Right ventricle myocardium inferior (tissue), 1 donor: ENCODE results near the gene GAN. TPM values are rescaled to one million over a fixed set of nuclear protein-coding genes. Genes with fewer than 3 reads are reported as not detected.
A peak's percentile ranks its signal among the peaks of the same experiment; 100 is the strongest.
"Not testable (repeated sequence)": the region's sequence is repeated elsewhere in the genome, so short reads cannot be mapped to it uniquely, and the experiment has no call there.

Experiments
- ATAC-seq: fragments of 200-7000 bp; cut with Tn5 transposase; one replicate; pipeline ENCODE4 v1.9.1; 2020; ENCODE audit warnings: mild to moderate bottlenecking, moderate library complexity
- DNase-seq: peaks from one replicate; pipeline ENCODE4 v3.0.0; 2021; ENCODE audit errors: missing footprints
- intact Hi-C: fragments of 100-400 bp; cut with DNase I; formaldehyde crosslinking; loops from one replicate; pipeline ENCODE4 v1.11.0; 2022
- total RNA-seq: library from RNA; stranded (reverse); fragmentation: NEBNext Ultra II Directional; extraction: Animal tissue kit (Norgen Biotek cat#: 25700); gene quantifications from one replicate; pipeline ENCODE4 v1.2.1, GENCODE V29; 2021
- donor health status: DM: no; HTN: yes; CAD: no; lungs with severe emphysema.

GAN gene
- total RNA-seq, 1 donor from 2014 or later = 8.5 TPM

- ATAC-seq (no peak), DNase-seq (no peak)
- intact Hi-C loops = no loop called here
Observed at GRCh38 chr16:81409016-81409556, 94.3 kb downstream of the GAN start.

GRCh38 chr16:81410643-81411293, 96.0 kb downstream of the GAN start:
- no peak for DNase-seq

DNA sequence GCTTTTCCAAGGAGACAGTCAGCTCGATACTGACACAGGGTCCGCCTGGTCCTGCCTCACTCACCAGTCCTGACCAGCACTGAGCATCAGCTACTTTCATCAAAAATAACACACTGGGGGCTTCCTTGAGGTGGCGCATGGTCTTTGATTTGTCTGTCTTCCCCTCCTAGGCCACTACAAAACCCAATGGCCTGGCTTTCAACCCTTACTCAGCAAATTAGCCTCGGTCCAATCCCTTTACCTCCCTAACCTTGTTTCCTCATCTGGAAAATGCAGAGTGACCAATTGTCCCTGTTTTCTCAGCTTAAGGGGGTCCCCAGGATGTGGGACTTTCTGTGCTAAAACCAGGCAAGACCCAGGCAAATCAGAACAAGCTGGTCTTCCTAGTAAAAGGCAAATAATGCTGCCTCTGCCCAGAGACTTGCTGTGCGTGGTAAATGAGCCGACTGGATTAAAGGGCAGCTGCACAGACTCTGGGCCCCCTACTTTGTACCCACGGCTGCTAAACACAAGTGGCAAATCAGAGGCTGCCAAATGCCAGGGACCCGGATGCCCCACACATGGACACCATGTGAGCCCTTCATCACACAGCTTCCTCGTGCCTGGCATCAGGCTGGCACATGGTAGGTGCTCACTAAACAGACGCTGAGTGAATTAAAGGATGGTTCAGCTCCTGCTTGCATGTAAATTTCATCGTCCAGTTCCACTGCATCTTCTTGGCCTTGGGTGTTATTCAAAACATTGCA, 98.7 kb downstream of the GAN start:
- ATAC-seq = no peak
- intact Hi-C loops = no loop called here

More at GRCh38 chr16:81410643-81411293, 96.0 kb downstream of the GAN start:
- intact Hi-C loops = no loop called here
- ATAC-seq = no peak

GRCh38 chr16:81415751-81416150, 101.0 kb downstream of the GAN start:
- DNase-seq = no peak
- ATAC-seq = no peak
- intact Hi-C loops = no loop called here

More for the DNA sequence above, 98.7 kb downstream of the GAN start:
- DNase-seq = no peak

GRCh38 chr16:81416749-81417148, 102.0 kb downstream of the GAN start:
- ATAC-seq (no peak), DNase-seq (no peak)
- intact Hi-C loops = no loop called here

GRCh38 chr16:81417210-81417609, 102.4 kb downstream of the GAN start:
- ATAC-seq (no peak), DNase-seq (no peak)
- intact Hi-C loops = no loop called here

GRCh38 chr16:81419806-81420205, 105.0 kb downstream of the GAN start:
- ATAC-seq (no peak), DNase-seq (no peak)
- intact Hi-C loops = no loop called here

- DNase-seq (no peak), ATAC-seq (no peak)
- intact Hi-C loops = no loop called here
Observed at GRCh38 chr16:81421126-81421525, 106.4 kb downstream of the GAN start.

- intact Hi-C loops = no loop called here
- ATAC-seq (no peak), DNase-seq (no peak)
Observed at GRCh38 chr16:81421536-81421935, 106.8 kb downstream of the GAN start.

DNA sequence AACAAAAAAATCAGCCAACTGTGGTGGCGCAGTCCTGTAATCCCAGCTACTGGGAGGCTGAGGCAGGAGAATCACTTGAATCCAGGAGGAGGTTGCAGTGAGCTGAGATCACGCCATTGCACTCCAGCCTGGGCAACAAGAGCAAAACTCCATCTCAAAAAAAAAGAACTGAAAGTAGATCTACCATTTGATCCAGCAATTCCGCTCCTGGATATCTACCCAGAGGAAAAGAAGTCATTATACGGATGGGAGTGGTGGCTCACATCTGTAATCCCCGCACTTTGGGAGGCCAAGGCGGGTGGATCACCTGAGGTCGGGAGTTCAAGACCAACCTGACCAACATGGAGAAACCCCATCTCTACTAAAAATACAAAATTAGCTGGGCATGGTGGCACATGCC, 107.4 kb downstream of the GAN start:
- DNase-seq, intact Hi-C loops, ATAC-seq: not testable (repeated sequence)

DNA sequence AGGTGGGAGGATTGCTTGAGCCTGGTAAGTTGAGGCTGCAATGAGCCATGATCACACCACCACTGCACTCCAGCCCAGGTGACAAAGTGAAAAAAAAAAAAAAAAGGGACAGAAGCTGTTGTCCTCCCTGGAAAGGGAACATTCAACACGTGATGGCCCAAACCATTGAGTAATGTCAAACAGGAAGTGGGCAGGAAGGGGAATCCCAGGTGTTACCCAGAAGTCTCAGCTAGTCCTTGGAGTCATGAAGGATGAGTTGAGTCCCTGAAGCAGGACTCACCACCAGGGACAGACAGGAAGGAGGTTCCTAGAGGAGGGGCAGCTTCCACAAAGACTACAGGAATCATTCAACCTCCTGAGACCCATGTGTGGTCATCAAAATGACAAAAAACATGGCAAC, 110.0 kb downstream of the GAN start:
- DNase-seq (no peak), ATAC-seq (no peak)
- intact Hi-C loops = no loop called here

GRCh38 chr16:81427219-81427618, 112.5 kb downstream of the GAN start:
- ATAC-seq (no peak), DNase-seq (no peak)
- intact Hi-C loops = no loop called here

DNA sequence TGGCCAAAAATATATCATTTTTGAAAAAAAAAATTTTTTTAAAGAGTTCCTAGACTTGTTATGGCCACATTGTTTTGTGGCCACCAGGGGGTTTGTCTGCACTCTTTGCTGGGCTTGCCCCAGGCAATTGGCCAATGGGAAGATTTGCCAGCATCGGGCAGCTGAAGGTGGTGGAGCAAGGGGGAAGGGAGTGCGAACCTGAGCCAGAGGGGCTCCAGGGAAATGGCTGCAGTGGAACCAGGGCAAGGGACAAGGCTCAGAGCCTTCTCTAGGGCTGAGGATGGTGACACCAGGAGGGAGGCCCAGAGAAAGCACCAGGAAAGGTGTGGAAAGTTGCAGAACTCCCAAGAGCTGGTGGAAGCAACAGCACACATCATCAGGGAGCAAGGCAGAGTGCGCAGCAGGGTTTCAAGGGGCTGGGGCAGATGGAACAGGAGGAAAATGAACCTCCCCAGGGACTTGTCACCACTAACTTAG, 114.3 kb downstream of the GAN start:
- intact Hi-C loops = no loop called here
- no peak for DNase-seq
- no peak for ATAC-seq

GRCh38 chr16:81431554-81432353, 117.0 kb downstream of the GAN start:
- ATAC-seq (peak; percentile 69), DNase-seq (no peak)
- intact Hi-C loops = no loop called here

GRCh38 chr16:81432937-81433557, 118.3 kb downstream of the GAN start:
- no peak for ATAC-seq
- intact Hi-C loops = no loop called here
- DNase-seq = no peak

DNA sequence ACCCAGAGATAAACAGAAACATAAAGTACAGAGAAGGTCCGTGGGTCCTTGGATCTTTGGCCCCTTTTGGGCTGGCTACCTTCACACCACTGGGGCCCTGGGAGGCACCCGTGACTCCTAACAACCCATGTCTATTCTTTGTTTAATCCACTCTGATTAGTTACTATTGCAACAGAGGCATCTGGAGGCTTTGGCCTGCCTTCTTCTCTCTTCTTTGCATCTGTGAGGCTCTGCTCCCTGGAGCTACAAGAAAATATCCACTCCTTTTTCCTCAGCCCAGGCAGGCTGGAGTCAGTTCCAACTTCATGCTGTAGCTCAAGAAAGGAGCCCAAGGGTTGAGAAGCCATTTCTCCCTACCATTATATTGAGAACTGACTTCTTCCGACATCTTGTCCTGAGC, 120.3 kb downstream of the GAN start:
- DNase-seq (no peak), ATAC-seq (no peak)
- intact Hi-C loops = no loop called here

DNA sequence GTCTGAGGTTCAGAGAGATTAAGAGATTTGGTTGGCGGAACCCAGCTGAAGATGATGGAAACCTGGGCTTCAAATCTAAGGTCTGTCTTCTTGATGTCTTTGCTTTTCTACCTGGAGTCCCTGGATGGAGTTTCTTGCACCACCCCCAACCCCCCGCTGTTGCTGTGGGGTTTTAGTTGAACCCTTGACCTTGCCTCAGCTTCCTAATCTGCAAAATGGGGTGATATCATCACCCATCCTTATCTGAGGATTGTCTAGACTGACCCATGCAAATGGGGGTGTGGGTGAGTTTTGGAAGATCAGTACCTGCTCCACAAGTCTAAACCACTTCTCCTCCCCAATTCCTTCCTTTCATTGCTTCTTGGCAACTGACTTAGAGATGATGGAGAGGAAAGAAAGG, 120.8 kb downstream of the GAN start:
- ATAC-seq (no peak), DNase-seq (no peak)
- intact Hi-C loops = no loop called here

DNA sequence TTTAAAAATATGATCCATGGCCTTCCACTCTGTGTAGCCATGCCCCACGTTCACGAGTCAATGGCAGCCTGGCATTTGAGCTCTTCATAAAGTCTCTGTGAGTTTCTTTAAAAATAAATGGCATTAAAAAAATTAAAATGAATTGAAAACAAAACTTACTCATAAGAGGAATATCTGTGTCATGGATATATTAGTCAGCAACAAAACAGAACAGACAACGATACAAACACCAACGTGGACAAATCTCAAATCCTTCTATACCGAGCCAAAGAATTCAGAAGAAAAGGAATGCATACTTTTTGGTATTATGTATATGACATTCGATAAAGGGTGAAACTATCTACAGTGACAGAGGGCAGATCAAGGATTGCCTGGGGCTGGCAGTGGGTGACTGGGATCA, 121.6 kb downstream of the GAN start:
- intact Hi-C loops = no loop called here
- DNase-seq (no peak), ATAC-seq (no peak)

GRCh38 chr16:81437865-81438264, 123.1 kb downstream of the GAN start:
- ATAC-seq (no peak), DNase-seq (no peak)
- intact Hi-C loops = no loop called here
